Stomach (tissue), 9 donors: ENCODE data around the gene MTMR12. TPM values are rescaled to one million over a fixed set of nuclear protein-coding genes. Genes with fewer than 3 reads are reported as not detected.

Experiments
- DNase-seq, 2 donors: peaks; one replicate each; pipeline versions ENCODE4 v3.0.0 to v3.0.0-alpha.2; 2013 to 2019
- H3K27ac ChIP-seq, 5 donors: fragments of 200-600 bp in 4 of 5; sonication (generic) in 4 of 5; one replicate each; pipeline ENCODE4 v1.5.1; 2013 to 2019; ENCODE audit warnings: mild to moderate bottlenecking in 1 of 5, moderate library complexity in 1 of 5
- H3K27me3 ChIP-seq, 3 donors: fragments of 200-600 bp; sonication (generic); one replicate each; pipeline ENCODE4 v1.5.1; 2017 to 2019; ENCODE audit warnings: mixed run types in 1 of 3
- H3K36me3 ChIP-seq, 4 donors: fragments of 200-600 bp; sonication (generic); 1 replicate in 3 of 4; 2 replicates in 1 of 4; pipeline ENCODE4 v1.5.1; 2016 to 2019
- H3K4me1 ChIP-seq, 4 donors: fragments of 200-600 bp; sonication (generic); one replicate each; pipeline ENCODE4 v1.5.1; 2016 to 2019
- H3K4me3 ChIP-seq, 4 donors: fragments of 200-600 bp; sonication (generic) in 3 of 4; one replicate each; pipeline ENCODE4 v1.5.1; 2016 to 2019; ENCODE audit warnings: mild to moderate bottlenecking in 1 of 4
- H3K9me3 ChIP-seq, 4 donors: fragments of 200-600 bp; sonication (generic); one replicate each; pipeline ENCODE4 v1.5.1; 2016 to 2019
- CTCF ChIP-seq, 7 experiments: fragments of 450-650 bp in 4 of 7; fragments of 200-600 bp in 3 of 7; sonication (generic) in 3 of 7; IDR thresholded peaks; one replicate each; pipeline ENCODE4 v1.5.1; 2016 to 2019; ENCODE audit warnings: antibody characterized with exemption in 7 of 7, control low read depth in 2 of 7, mild to moderate bottlenecking in 1 of 7
- EP300 ChIP-seq: sonication (generic); formaldehyde crosslinking; IDR thresholded peaks from one replicate; pipeline ENCODE4 v1.6.1; 2017; ENCODE audit warnings: antibody characterized with exemption
- POLR2A ChIP-seq, 4 donors: fragments of 450-650 bp; IDR thresholded peaks; one replicate each; pipeline ENCODE4 v1.6.1; 2016; ENCODE audit warnings: antibody characterized with exemption in 4 of 4, control low read depth in 2 of 4, mild to moderate bottlenecking in 1 of 4, moderate library complexity in 1 of 4
- POLR2AphosphoS5 ChIP-seq, 3 donors: sonication (generic); formaldehyde crosslinking; IDR thresholded peaks; one replicate each; pipeline ENCODE4 v1.6.1; 2016; ENCODE audit warnings: antibody characterized with exemption in 3 of 3
- WGBS, 5 donors: extraction: QIAGEN DNeasy Blood & Tissue Kit in 3 of 5; methylation state at CpG; one replicate each; pipeline versions ENCODE4 v1.1.5 to v1.1.7; 2013 to 2018; 5-methylcytosine and 5-hydroxymethylcytosine counted together
- intact Hi-C: fragments of 100-400 bp; cut with DNase I; formaldehyde crosslinking; loops from one replicate; pipeline ENCODE4 v1.15.1; 2023; ENCODE audit warnings: low total_unique reads
- polyA plus RNA-seq, 3 donors: library from polyadenylated mRNA; stranded (reverse); fragments of 200-250 nt; gene quantifications; one replicate each; pipeline ENCODE4 v1.2.3, GENCODE V29; 2013
- total RNA-seq, 5 donors: library from RNA; depleted of rRNA; stranded (reverse); fragments of >200 nt; gene quantifications; one replicate each; pipeline versions ENCODE4 v1.1.0 to v1.2.3, GENCODE V29; 2014 to 2016
- donor health status: healthy with polysubstance abuse.
- donor health status: Bipolar disorder and iron deficiency.
- donor health status: healthy.

MTMR12 gene
- total and polyA plus RNA-seq, 8 donors = 7.2 to 51.9 (median 38.8) TPM

DNA sequence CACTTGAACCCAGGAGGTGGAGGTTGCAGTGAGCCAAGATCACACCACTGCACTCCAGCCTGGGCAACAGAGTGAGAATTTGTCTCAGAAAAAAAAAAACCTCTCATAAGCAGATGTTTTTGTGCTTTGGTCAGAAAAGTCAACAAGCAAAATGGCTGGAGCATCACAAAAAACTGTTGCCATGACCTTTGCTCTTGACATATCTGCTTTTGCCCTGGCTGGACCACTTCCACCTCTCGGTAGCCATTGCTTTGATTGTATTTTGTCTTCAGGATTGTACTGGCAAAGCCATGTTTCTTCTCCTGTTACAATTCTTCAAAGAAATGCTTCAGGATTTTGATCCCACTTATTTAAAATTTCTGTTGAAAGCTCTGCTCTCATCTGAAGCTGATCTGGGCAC is 67.0 kb downstream of the MTMR12 start:
- no peak overlapping the region for H3K4me3 ChIP-seq
- 92 to 100% (median 94%) methylated on average over 1 of the region's 1 CpG for WGBS, 5 donors
- no peak for TF ChIP-seq POLR2A (IDR thresholded peaks at IDR 0.05)
- no peak for TF ChIP-seq CTCF (IDR thresholded peaks at IDR 0.05)
- TF ChIP-seq EP300 = no peak
- no peak for TF ChIP-seq POLR2AphosphoS5 (IDR thresholded peaks at IDR 0.05)
- no peak overlapping the region for H3K27ac ChIP-seq
- H3K4me1 ChIP-seq = peaks cover 4 to 20% (median 15%) of the 10 kb centered on the region in 4 donors
- intact Hi-C loops = no loop called here
- no peak for DNase-seq
- no peaks in the 10 kb centered on the region for H3K9me3 ChIP-seq
- H3K36me3 ChIP-seq = peaks cover 32 to 95% (median 93%) of the 10 kb centered on the region in 4 donors
- no peaks in the 10 kb centered on the region for H3K27me3 ChIP-seq

GRCh38 chr5:32244017-32244416 is 68.7 kb downstream of the MTMR12 start:
- TF ChIP-seq EP300 = no peak
- Histone ChIP-seq H3K36me3 (peaks cover 41 to 100% (median 97%) of the 10 kb centered on the region in 4 donors), H3K27me3 (no peaks in the 10 kb centered on the region), H3K27ac (no peak overlapping the region), H3K4me3 (no peak overlapping the region), H3K4me1 (peaks cover 0 to 9% (median 3%) of the 10 kb centered on the region in 4 donors), H3K9me3 (no peaks in the 10 kb centered on the region)
- WGBS, 5 donors = 94 to 98% (median 96%) methylated on average over 6 of the region's 6 CpGs
- intact Hi-C loops = no loop called here
- DNase-seq = no peak

GRCh38 chr5:32241034-32241783 is 71.5 kb downstream of the MTMR12 start:
- no peak for DNase-seq
- Histone ChIP-seq H3K27me3 (no peaks in the 10 kb centered on the region), H3K4me1 (peaks cover 0 to 8% (median 1%) of the 10 kb centered on the region in 4 donors), H3K27ac (peak overlapping the region in 1 of 5 donors; percentile 31), H3K4me3 (no peak overlapping the region), H3K9me3 (no peaks in the 10 kb centered on the region), H3K36me3 (peaks cover 41 to 100% (median 98%) of the 10 kb centered on the region in 4 donors)
- TF ChIP-seq EP300 = no peak
- no peak for TF ChIP-seq POLR2AphosphoS5 (IDR thresholded peaks at IDR 0.05)
- no peak for TF ChIP-seq POLR2A (IDR thresholded peaks at IDR 0.05)
- intact Hi-C loops = no loop called here
- WGBS, 5 donors = 72 to 85% (median 76%) methylated on average over 7 of the region's 7 CpGs

GRCh38 chr5:32239385-32239784 is 73.4 kb downstream of the MTMR12 start:
- no peak for TF ChIP-seq POLR2A (IDR thresholded peaks at IDR 0.05)
- TF ChIP-seq CTCF (IDR thresholded peaks at IDR 0.05) = no peak
- TF ChIP-seq POLR2AphosphoS5 (IDR thresholded peaks at IDR 0.05) = no peak
- Histone ChIP-seq H3K4me1 (peaks cover 3 to 24% (median 14%) of the 10 kb centered on the region in 4 donors), H3K27me3 (no peaks in the 10 kb centered on the region), H3K4me3 (no peak overlapping the region), H3K9me3 (no peaks in the 10 kb centered on the region), H3K36me3 (peaks cover 30 to 100% (median 99%) of the 10 kb centered on the region in 4 donors), H3K27ac (peak overlapping the region in 1 of 5 donors; percentile 4)
- intact Hi-C loops = loop anchor here (10.0 kb wide), 1 partner anchor 85 kb away; no protein-coding TSS in a partner anchor
- 85 to 92% (median 88%) methylated on average over 5 of the region's 5 CpGs for WGBS, 5 donors
- no peak for DNase-seq

DNA sequence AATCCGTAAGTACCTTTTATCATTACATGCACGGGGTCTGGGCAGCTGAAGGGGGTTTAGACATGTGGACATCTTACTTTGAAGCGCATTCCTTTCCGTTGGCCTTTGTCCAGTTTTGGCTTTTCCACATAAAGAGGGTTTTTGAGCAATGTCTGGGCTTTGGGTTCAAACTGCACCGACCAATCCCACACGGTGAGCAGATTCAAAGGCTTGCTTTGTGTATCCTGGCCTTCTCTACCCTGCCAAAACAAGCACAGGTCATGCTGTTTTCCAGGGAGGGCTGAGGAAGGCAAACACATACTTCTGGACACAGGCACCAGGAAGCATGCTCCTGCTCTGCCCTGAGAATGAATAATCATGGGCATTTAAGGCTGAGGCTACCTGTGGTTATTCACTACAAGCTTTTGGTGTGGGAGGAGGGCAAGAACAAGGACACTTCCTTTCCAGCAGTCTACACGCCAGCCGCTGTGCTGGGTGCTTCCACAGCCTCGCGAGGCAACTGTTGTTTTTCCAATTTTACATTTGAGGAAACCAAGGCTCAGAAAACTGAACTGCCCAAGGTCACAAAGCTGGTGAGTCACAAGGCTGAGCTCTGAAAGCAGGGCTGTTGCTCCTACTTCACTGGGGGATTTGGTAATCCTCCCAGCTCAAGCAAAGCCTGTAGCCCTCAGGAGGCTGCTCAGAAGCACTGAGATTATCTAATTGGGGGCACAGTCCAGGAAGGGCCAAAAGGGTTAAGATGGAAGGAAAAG is 78.9 kb downstream of the MTMR12 start:
- H3K27me3 ChIP-seq = no peaks in the 10 kb centered on the region
- intact Hi-C loops = loop anchor here (10.0 kb wide), 1 partner anchor 91 kb away; no protein-coding TSS in a partner anchor
- peaks cover 22 to 68% (median 66%) of the 10 kb centered on the region in 4 donors for H3K36me3 ChIP-seq
- 26 to 44% (median 35%) methylated on average over 10 of the region's 10 CpGs for WGBS, 5 donors
- peak; percentile 58 to 76 for DNase-seq
- TF ChIP-seq POLR2AphosphoS5 (IDR thresholded peaks at IDR 0.05) (peak in 2 of 3 donors; percentile 79 to 85), CTCF (IDR thresholded peaks at IDR 0.05) (no peak)
- peaks cover 30 to 62% (median 44%) of the 10 kb centered on the region in 4 donors for H3K4me1 ChIP-seq
- no peaks in the 10 kb centered on the region for H3K9me3 ChIP-seq
- no peak overlapping the region for H3K4me3 ChIP-seq
- H3K27ac ChIP-seq = peak overlapping the region; percentile 81 to 94 (median 82)
